NK-92 (cell line): ENCODE results near the gene BRD9.

Experiments
- DNase-seq: peaks from one replicate; lab custom pipeline; 2025; ENCODE audit not compliant: unreplicated experiment; lab: John Stamatoyannopoulos, UW

Gene BRD9

GRCh38 chr5:819078-819477, 73.5 kb downstream of the BRD9 start:
- DNase-seq = no peak

DNA sequence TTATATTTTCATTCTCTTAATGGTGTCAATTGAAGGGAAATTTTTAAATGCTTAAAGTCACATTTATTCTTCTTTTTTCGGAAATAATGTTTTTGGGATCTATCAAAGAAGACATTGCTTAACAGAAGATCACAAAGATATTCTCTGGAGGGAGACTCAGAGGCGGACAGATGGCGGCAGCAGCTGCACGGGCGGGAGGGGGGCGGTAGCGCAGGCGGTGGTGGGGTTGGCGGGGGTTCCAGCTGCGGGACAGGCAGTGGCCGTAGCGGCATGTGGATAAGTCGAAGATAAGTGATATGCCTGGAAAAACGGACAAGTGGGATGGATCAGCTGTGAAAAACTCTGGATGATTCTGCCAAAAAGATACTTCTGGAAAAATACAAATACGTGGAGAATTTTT, 76.4 kb downstream of the BRD9 start:
- no peak for DNase-seq

DNA sequence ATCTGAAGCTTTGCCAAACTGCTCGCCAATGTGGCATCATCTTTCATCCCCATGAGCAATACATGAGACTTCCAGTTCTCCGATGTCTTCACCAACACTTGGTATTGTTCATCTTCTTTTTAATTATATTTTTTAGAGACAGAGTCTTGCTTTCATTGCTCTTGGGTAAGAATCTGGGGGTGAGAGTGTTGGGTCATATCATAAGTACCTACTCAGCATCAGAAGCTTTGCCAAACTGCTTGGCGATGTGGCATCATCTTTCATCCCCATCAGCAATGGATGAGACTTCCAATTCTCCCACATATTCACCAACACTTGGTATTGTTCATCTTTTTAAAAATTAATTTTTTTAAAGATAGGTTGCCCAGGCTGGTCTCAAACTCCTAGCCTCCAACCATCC, 77.2 kb downstream of the BRD9 start:
- DNase-seq = no peak
